Neuronal stem cell (in vitro differentiated cells): ENCODE results near the gene SPINT3.

Source experiments
- DNase-seq: peaks from one replicate; pipeline ENCODE4 v3.0.0-alpha.2; 2013; ENCODE audit warnings: low spot score
- H2AFZ ChIP-seq: one replicate; pipeline ENCODE4 v1.6.1; 2013; ENCODE audit warnings: mild to moderate bottlenecking, low read length, inconsistent platforms
- H2AK5ac ChIP-seq: 2 replicates; pipeline ENCODE4 v1.6.1; 2013; ENCODE audit warnings: low read depth, mild to moderate bottlenecking, inconsistent platforms, low read length, moderate library complexity, mixed read lengths
- H2BK120ac ChIP-seq: 2 replicates; pipeline ENCODE4 v1.6.1; 2013; ENCODE audit warnings: low read depth, mild to moderate bottlenecking, inconsistent platforms, low read length, moderate library complexity, mixed read lengths
- H2BK12ac ChIP-seq: one replicate; pipeline ENCODE4 v1.6.1; 2013; ENCODE audit warnings: low read length, inconsistent platforms
- H2BK15ac ChIP-seq: 2 replicates; pipeline ENCODE4 v1.6.1; 2013; ENCODE audit warnings: mild to moderate bottlenecking, low read length, inconsistent platforms, mixed read lengths
- H2BK5ac ChIP-seq: one replicate; pipeline ENCODE4 v1.6.1; 2013; ENCODE audit warnings: inconsistent platforms, mild to moderate bottlenecking, low read length, moderate library complexity
- H3K14ac ChIP-seq: one replicate; pipeline ENCODE4 v1.6.1; 2013; ENCODE audit warnings: low read length, inconsistent platforms
- H3K18ac ChIP-seq: 2 replicates; pipeline ENCODE4 v1.6.1; 2013; ENCODE audit warnings: low read length, inconsistent platforms
- H3K23ac ChIP-seq: 2 replicates; pipeline ENCODE4 v1.6.1; 2013; ENCODE audit warnings: low read depth, mild to moderate bottlenecking, mixed read lengths, low read length, inconsistent platforms; ENCODE audit not compliant: poor library complexity
- H3K27ac ChIP-seq: replicated peaks from 3 replicates; pipeline ENCODE4 v1.5.1; 2013; ENCODE audit warnings: low read length, inconsistent platforms
- H3K27me3 ChIP-seq, 3 experiments: 2 replicates each; pipeline ENCODE4 v1.6.1; 2013; ENCODE audit warnings: low read length in 3 of 3, mild to moderate bottlenecking in 2 of 3, inconsistent platforms in 1 of 3, low read depth in 1 of 3, mixed read lengths in 1 of 3, moderate library complexity in 1 of 3; ENCODE audit not compliant: control insufficient read depth in 3 of 3, insufficient read depth in 3 of 3
- H3K36me3 ChIP-seq, 2 donors: replicated peaks in 1 of 2; 2 replicates each; pipeline ENCODE4 v1.6.1; 2013; ENCODE audit warnings: low read length in 2 of 2; ENCODE audit not compliant: control insufficient read depth in 2 of 2, insufficient read depth in 2 of 2
- H3K4ac ChIP-seq: 2 replicates; pipeline ENCODE4 v1.6.1; 2013; ENCODE audit warnings: inconsistent platforms, mild to moderate bottlenecking, low read length, moderate library complexity
- H3K4me1 ChIP-seq, 2 donors: 1 replicate in 1 of 2; 2 replicates in 1 of 2; pipeline ENCODE4 v1.6.1; 2013; ENCODE audit warnings: low read length in 2 of 2, low read depth in 1 of 2; ENCODE audit not compliant: control insufficient read depth in 2 of 2, insufficient read depth in 1 of 2
- H3K4me2 ChIP-seq: one replicate; pipeline ENCODE4 v1.6.1; 2013; ENCODE audit warnings: mild to moderate bottlenecking, low read length, inconsistent platforms; ENCODE audit not compliant: insufficient read depth, poor library complexity, severe bottlenecking
- H3K4me3 ChIP-seq, 2 donors: 2 replicates each; pipeline ENCODE4 v1.5.1; 2013; ENCODE audit warnings: low read length in 2 of 2, mild to moderate bottlenecking in 2 of 2, inconsistent platforms in 1 of 2, moderate library complexity in 1 of 2
- H3K79me1 ChIP-seq: one replicate; pipeline ENCODE4 v1.6.1; 2013; ENCODE audit warnings: low read depth, mild to moderate bottlenecking, inconsistent platforms, low read length, moderate library complexity
- H3K9ac ChIP-seq: one replicate; pipeline ENCODE4 v1.6.1; 2013; ENCODE audit warnings: mild to moderate bottlenecking, low read depth, low read length, inconsistent platforms; ENCODE audit not compliant: poor library complexity
- H3K9me3 ChIP-seq, 2 donors: replicated peaks in 1 of 2; 2 replicates each; pipeline versions ENCODE3 to v1.6.1; 2013; ENCODE audit warnings: low read length in 2 of 2, mild to moderate bottlenecking in 2 of 2, inconsistent platforms in 1 of 2, low read depth in 1 of 2, mixed read lengths in 1 of 2, moderate library complexity in 1 of 2; ENCODE audit not compliant: control insufficient read depth in 2 of 2, insufficient read depth in 1 of 2
- H4K8ac ChIP-seq: one replicate; pipeline ENCODE4 v1.6.1; 2013; ENCODE audit warnings: low read depth, mild to moderate bottlenecking, inconsistent platforms, low read length, moderate library complexity
- H4K91ac ChIP-seq: one replicate; pipeline ENCODE4 v1.6.1; 2013; ENCODE audit warnings: low read length, low read depth, mild to moderate bottlenecking, inconsistent platforms; ENCODE audit not compliant: poor library complexity
- WGBS, 2 donors: extraction: QIAGEN DNeasy Blood & Tissue Kit; methylation state at CpG; one replicate each; pipeline ENCODE4 v1.1.7; 2013; ENCODE audit warnings: missing lambda C conversion rate in 2 of 2, mixed read lengths in 1 of 2; ENCODE audit not compliant: insufficient read length in 2 of 2, insufficient replicate concordance in 1 of 2; ENCODE audit errors: extremely low coverage in 2 of 2; 5-methylcytosine and 5-hydroxymethylcytosine counted together

The SPINT3 gene

DNA sequence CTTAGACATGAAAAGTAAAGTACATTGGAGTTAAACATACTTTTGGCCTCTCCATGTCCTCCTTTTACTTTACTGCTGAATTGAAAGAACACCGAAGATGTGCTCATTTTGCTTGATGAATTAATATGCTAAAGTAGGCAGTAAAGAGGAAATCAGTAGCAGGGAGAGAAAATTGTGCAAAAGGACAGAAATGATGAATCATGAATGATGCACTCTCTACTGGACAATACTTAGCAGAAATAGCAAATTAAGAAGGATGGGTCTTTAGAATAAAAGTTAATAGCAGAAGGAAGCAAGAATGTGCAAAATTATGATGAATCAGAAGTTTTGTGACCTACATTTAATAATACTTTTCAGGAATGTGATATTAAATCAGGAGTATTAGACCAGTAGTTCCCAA, 8.4 kb upstream of the SPINT3 start:
- no peak overlapping the region for H2BK15ac ChIP-seq
- H3K14ac ChIP-seq, result no peak overlapping the region
- peaks cover 0 to 6% (median 0%) of the 10 kb centered on the region in 3 experiments for H3K27me3 ChIP-seq
- H3K9ac ChIP-seq, result no peak overlapping the region
- H3K79me1 ChIP-seq, result no peaks in the 10 kb centered on the region
- H3K27ac ChIP-seq, result no peak overlapping the region
- no peaks in the 10 kb centered on the region for H3K4me1 ChIP-seq
- no peak overlapping the region for H2AFZ ChIP-seq
- no peak overlapping the region for H3K4ac ChIP-seq
- H2BK5ac ChIP-seq, result no peak overlapping the region
- no peak overlapping the region for H2BK120ac ChIP-seq
- no peak overlapping the region for H3K18ac ChIP-seq
- H3K23ac ChIP-seq, result no peak overlapping the region
- WGBS, 2 donors, result no CpG with 5 or more reads among the region's 1 CpG
- no peak for DNase-seq
- no peak overlapping the region for H2BK12ac ChIP-seq
- H4K8ac ChIP-seq, result no peak overlapping the region
- no peak overlapping the region for H3K4me2 ChIP-seq
- no peaks in the 10 kb centered on the region for H3K36me3 ChIP-seq
- no peaks in the 10 kb centered on the region for H3K9me3 ChIP-seq
- no peak overlapping the region for H2AK5ac ChIP-seq
- H3K4me3 ChIP-seq, result no peak overlapping the region
- H4K91ac ChIP-seq, result no peak overlapping the region

DNA sequence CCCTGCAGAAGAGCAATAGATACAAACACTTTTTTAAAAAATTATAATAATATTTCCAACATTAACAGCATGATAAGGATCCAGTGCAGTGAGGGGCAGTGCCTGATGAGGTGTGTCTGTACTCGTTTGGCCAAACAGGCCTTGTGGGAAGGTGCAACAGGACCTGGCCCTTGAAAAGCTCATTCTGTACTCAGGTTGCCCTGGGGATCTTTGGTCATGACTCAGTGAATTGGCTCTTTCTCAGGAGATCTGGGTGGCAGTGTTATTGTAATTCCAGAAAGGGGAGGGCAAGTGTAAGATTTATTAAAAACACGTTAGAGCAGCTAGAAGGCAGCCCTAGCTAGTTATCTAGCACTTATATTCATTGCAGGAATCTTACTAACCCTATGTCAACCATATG, 2.9 kb upstream of the SPINT3 start:
- Histone ChIP-seq H2AFZ (no peak overlapping the region), H3K18ac (no peak overlapping the region), H2BK120ac (no peak overlapping the region), H3K79me1 (no peaks in the 10 kb centered on the region), H3K36me3 (no peaks in the 10 kb centered on the region), H3K9ac (no peak overlapping the region), H4K91ac (no peak overlapping the region), H4K8ac (no peak overlapping the region), H2BK15ac (no peak overlapping the region), H3K4ac (no peak overlapping the region), H2BK12ac (no peak overlapping the region), H3K9me3 (no peaks in the 10 kb centered on the region), H3K27me3 (peaks cover 0 to 8% (median 0%) of the 10 kb centered on the region in 3 experiments), H2BK5ac (no peak overlapping the region), H3K23ac (no peak overlapping the region), H3K4me3 (no peak overlapping the region), H3K4me2 (no peak overlapping the region), H3K27ac (no peak overlapping the region), H2AK5ac (no peak overlapping the region), H3K4me1 (no peaks in the 10 kb centered on the region), H3K14ac (no peak overlapping the region)
- no CpG with 5 or more reads among the region's 2 CpGs for WGBS, 2 donors
- DNase-seq, result no peak

DNA sequence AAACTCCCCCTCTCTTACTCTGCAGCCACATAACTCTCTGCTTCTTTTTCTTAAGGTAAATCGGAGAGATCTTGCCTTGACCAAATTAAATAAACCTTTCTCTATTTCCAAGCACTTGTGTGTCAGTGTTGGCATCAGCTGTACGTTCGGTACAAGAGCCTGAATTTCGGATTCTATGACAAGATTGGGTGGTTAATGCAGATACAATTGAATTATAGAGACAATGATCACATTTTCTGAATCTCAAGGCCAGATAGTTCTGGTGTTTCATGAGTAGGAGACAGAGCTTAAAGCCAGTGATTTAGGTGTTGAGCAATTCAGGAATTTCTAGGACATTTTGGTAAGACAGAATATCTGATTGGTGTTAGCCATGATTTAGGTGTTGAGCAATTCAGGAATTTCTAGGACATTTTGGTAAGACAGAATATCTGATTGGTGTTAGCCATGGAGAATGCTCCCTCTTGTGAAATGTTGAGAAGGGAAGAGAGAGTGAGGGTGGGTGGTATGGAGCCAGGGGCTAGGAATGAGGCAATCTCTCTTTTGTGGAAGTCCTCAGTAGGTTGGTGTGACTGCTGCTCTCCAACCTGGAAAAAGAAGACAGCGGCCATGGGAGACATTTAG, 5.1 kb downstream of the SPINT3 start:
- DNase-seq, result no peak
- no peak overlapping the region for H3K23ac ChIP-seq
- H3K9me3 ChIP-seq, result no peaks in the 10 kb centered on the region
- no peak overlapping the region for H4K8ac ChIP-seq
- no CpG with 5 or more reads among the region's 5 CpGs for WGBS, 2 donors
- no peak overlapping the region for H2BK15ac ChIP-seq
- no peak overlapping the region for H3K4ac ChIP-seq
- H2AK5ac ChIP-seq, result no peak overlapping the region
- H2BK12ac ChIP-seq, result no peak overlapping the region
- H2BK5ac ChIP-seq, result no peak overlapping the region
- no peaks in the 10 kb centered on the region for H3K79me1 ChIP-seq
- no peak overlapping the region for H2AFZ ChIP-seq
- H4K91ac ChIP-seq, result no peak overlapping the region
- no peak overlapping the region for H3K4me2 ChIP-seq
- H3K9ac ChIP-seq, result no peak overlapping the region
- no peak overlapping the region for H3K27ac ChIP-seq
- peaks cover 0 to 21% (median 0%) of the 10 kb centered on the region in 3 experiments for H3K27me3 ChIP-seq
- H3K14ac ChIP-seq, result no peak overlapping the region
- H3K4me3 ChIP-seq, result no peak overlapping the region
- no peaks in the 10 kb centered on the region for H3K36me3 ChIP-seq
- no peaks in the 10 kb centered on the region for H3K4me1 ChIP-seq
- H2BK120ac ChIP-seq, result no peak overlapping the region
- H3K18ac ChIP-seq, result no peak overlapping the region

DNA sequence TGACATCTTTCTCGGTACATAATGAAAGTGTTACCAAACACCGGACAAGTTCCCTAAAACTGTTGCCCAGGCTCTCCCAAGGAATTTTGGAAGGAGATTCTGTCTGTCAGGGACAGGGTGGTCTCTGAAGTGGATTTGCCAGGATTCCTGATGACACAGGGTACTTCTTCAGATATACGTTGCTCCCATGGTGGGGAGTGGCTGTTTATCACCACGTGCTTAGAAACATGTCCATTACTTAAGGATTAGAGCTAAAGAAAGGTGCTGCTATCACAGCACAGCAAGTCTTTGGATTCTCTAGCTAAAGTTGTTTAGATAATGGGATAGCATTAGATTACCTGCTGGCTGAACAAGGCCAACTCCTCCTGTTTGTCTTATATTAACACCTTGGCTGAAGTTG, 6.3 kb downstream of the SPINT3 start:
- H3K79me1 ChIP-seq, result no peaks in the 10 kb centered on the region
- no peaks in the 10 kb centered on the region for H3K9me3 ChIP-seq
- H2BK15ac ChIP-seq, result no peak overlapping the region
- no peak overlapping the region for H3K4ac ChIP-seq
- H3K36me3 ChIP-seq, result no peaks in the 10 kb centered on the region
- DNase-seq, result no peak
- no peak overlapping the region for H3K18ac ChIP-seq
- H2BK12ac ChIP-seq, result no peak overlapping the region
- no peak overlapping the region for H2BK120ac ChIP-seq
- no peaks in the 10 kb centered on the region for H3K4me1 ChIP-seq
- H2AK5ac ChIP-seq, result no peak overlapping the region
- no peak overlapping the region for H3K9ac ChIP-seq
- no peak overlapping the region for H2AFZ ChIP-seq
- H3K4me2 ChIP-seq, result no peak overlapping the region
- H3K4me3 ChIP-seq, result no peak overlapping the region
- no peak overlapping the region for H4K91ac ChIP-seq
- no peak overlapping the region for H3K27ac ChIP-seq
- H4K8ac ChIP-seq, result no peak overlapping the region
- no peak overlapping the region for H3K23ac ChIP-seq
- H3K27me3 ChIP-seq, result peaks cover 0 to 20% (median 0%) of the 10 kb centered on the region in 3 experiments
- H2BK5ac ChIP-seq, result no peak overlapping the region
- WGBS, 2 donors, result no CpG with 5 or more reads among the region's 4 CpGs
- no peak overlapping the region for H3K14ac ChIP-seq
